ENCODE measurements around the gene EP300.

DNA sequence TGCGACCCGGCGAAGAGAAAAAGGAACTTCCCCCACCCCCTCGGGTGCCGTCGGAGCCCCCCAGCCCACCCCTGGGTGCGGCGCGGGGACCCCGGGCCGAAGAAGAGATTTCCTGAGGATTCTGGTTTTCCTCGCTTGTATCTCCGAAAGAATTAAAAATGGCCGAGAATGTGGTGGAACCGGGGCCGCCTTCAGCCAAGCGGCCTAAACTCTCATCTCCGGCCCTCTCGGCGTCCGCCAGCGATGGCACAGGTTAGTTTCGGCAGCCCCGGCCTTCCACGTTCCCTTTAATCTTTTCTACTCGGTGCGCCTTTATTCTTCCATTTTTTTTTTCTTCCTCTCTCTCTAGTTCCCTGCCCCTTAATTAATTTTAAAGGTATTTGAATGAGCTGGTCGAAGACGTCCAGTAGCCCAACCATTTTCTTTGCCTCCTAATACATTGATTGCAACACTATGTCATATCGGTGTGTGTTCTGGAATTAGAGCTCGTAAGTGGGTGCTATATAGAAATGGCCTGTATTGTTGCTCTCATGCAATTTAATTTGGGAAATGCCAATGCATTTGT lies 537 bp downstream of the EP300 start:
- TF ChIP-seq POLR2A (IDR thresholded peaks at IDR 0.05) = no peak
- TF ChIP-seq, protein P1, sequence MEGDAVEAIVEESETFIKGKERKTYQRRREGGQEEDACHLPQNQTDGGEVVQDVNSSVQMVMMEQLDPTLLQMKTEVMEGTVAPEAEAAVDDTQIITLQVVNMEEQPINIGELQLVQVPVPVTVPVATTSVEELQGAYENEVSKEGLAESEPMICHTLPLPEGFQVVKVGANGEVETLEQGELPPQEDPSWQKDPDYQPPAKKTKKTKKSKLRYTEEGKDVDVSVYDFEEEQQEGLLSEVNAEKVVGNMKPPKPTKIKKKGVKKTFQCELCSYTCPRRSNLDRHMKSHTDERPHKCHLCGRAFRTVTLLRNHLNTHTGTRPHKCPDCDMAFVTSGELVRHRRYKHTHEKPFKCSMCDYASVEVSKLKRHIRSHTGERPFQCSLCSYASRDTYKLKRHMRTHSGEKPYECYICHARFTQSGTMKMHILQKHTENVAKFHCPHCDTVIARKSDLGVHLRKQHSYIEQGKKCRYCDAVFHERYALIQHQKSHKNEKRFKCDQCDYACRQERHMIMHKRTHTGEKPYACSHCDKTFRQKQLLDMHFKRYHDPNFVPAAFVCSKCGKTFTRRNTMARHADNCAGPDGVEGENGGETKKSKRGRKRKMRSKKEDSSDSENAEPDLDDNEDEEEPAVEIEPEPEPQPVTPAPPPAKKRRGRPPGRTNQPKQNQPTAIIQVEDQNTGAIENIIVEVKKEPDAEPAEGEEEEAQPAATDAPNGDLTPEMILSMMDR (IDR thresholded peaks at IDR 0.05 in 8 of 11, conservative IDR thresholded peaks at IDR 0.05 in 3 of 11) = no peak

Measured in spleen (tissue), 7 donors.